Activated CD4-positive, alpha-beta T cell treated with anti-CD3 and anti-CD28 coated beads, Interleukin-2, amount 50 U/mL, for 24 hours (primary cell): Measurements from ENCODE around the gene CAMK2N1.
"Not testable (repeated sequence)": the region's sequence is repeated elsewhere in the genome, so short reads cannot be mapped to it uniquely, and the experiment has no call there.

ENCODE experiments used
- DNase-seq, 2 donors: peaks; one replicate each; pipeline ENCODE4 v3.0.0-alpha.2; 2020; ENCODE audit warnings: low read depth in 1 of 2, low spot score in 1 of 2

CAMK2N1 gene

DNA sequence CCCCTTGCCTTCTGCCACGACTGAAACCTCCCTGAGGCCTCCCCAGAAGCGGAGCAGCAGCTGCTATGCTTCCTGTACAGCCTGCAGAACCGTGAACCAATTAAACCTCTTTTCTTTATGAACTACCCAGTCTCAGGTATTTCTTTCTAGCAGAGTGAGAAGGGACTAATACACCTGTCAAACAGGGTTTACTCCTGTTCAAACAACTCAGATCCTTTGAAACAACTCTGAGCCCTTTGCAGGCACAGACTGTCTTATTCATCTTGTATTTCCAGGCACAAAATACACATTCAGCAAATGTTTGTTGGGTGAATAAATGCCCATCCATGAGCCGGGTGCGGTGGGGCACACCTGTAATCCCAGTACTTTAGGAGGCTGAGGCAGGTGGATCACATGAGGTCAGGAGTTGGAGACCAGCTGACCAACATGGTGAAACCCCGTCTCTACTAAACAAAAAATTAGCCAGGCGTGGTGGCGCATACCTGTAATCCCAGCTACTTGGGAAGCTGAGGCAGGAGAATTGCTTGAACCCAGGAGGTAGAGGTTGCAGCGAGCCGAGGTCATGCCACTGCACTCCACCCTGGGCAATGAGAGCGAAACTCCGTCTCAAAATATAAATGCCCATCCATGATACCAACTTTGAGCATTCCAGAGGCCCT, 10.8 kb upstream of the CAMK2N1 start:
- not testable (repeated sequence) for DNase-seq

DNA sequence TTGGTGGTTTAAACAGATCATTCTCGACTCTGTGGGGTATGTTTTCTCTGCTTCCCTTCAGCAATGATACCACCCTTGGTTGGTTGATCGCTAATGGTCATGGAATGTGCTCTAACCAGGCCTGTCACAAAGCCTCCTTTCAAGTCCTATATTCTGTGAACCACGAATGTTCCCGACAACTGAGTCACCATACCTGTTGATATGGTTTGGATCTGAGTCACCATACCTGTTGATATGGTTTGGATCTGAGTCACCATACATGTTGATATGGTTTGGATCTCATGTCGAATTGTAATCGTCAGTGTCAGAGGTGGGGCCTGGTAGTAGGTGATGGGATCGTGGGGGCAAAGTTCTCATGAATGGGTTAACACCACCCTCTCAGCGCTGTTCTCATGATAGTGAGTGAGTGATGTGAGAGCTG, 10.2 kb upstream of the CAMK2N1 start:
- DNase-seq = peak in 1 of 2 donors; percentile 38

DNA sequence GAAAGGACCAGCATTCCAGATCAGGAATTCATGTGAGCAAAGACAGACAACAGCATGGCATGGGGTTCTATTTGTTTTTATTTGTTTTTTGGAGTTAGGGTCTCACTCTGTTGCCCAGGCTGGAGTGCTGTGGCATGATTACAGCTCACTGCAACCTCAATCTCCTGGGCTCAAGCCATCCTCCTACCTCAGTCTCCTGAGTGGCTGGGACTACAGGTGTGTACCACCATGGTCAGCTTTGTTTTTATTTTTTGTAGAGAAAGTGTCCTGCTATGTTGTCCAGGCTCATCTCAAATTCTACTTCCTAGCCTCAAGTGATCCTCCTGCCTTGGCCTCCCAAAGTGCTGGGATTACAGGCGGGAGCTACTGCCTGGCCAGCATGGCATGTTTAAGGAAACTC, 9.7 kb upstream of the CAMK2N1 start:
- DNase-seq = no peak

DNA sequence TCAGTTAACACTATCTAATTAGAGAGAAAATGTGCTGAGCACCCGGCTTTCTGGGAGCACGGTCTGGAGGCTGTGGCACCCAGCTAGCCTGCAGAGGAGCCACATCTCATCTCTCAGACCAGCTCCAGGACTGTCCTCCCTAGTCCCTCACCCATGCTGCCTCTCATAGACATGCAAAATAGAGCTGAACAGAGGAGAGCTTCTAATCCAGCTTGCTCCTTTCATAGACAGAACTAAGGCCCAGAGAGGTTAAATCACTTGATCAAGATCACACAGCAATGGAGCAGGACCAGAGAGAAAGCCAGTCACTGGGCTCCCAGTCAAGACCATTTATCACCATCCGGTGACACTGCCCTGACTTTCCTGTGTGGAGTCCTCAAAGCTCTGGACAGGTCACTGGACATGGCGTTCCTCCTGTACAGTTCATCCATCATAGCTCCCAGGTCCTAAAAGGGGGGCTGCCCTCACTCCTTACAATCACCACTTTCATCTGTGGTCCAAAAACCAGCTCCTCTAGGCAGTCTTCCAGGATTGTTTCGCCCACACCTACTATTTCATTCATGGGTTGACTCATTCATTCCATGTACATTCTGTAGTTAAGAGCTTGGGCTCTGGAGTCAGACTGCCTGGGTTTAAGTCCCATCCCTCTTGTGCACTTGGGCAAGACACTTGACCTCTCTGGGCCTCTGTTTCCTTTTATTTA, 8.8 kb upstream of the CAMK2N1 start:
- DNase-seq = no peak

DNA sequence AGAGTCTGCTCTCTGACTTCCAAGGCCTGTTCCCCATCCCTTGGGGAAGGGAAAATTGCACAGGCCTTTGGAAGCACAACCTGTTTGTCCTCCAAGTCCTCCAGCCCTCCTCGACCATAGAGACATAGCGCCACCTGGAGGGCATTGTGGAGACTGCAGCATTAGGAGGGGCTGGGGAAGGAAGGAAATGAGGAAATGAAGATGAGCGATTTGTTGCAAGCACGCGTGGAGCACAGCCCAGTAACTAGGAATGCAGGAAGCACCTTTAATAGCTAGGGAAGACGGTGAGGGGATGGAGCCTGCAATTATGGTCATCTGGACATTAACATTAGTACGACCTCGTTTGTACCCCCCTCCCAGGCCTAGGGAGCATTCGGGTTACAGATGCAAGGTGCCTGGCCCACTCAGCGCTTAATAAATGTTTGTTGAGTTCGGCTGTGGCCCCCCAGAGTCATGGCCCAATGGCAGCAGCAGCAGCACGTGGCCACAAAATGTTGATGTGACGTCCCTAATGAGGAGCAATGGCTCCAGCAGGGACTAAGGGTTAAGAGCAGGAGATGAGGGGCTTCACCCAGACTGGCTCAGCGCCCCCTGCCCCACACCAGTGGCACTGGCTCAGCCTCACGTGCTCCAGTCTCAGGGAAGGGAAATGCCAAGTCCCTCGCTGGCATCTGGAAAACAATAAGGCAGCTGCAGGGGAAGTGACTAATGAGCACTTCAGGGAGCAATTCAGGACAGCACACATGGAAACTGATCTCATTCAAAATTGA, 8.0 kb upstream of the CAMK2N1 start:
- DNase-seq = peak; percentile 75 to 85

DNA sequence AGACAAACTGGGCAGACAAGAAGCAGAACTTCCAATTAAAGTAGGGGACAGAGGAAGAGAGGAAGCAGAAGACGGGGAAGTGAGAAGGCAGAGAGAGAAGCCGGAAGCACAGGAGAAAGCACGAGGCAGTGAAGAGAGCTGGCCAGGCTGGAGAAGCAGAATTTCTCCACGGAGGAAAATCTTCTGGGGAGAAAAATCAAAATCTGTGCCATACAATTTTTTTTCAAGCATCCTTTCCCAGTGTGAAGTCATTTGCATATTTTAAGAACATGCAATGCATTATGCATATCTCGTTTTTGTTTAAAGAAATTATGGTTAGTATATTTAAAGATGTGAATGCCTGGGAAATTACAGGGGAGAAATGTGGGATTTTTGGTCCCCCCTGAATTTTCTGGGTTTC, 7.3 kb upstream of the CAMK2N1 start:
- no peak for DNase-seq

DNA sequence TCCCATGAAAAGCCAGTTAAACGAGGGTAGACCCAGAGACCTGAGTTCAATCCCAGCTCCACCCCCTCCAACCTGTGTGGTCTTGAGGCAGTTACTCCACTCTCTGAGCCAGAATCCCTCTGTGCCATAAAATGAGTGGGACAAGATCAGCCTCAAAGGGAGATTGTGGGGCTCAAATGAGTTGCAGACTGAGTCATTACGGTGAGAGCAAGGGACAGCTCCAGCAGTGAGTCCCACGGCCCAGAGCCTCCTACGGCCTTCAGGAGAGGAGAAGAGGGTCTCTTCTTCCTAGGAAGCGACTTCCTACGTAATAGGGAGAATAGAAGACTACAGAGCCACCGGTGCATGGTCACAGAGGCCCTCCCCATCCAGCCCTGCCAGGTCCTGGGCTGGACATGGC, 6.7 kb upstream of the CAMK2N1 start:
- no peak for DNase-seq

DNA sequence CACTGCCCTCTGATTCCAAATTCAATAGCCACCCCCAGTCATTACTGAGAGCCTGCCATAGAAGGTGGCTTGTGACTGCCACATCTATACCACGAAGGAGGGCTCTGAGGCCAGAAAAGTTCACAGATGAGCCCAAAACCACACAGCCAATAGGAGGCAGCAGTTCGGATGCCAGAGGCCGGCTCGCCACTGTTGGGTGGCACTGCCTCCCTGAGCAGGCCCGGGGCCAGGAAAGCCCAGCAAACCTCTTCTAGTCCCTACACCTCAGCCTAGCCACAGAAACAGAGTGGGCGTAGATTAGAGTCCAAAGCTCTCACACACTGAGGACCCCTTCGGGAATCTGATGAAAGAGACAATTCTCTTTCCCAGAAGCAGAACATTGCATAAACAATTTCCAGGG, 5.9 kb upstream of the CAMK2N1 start:
- DNase-seq = no peak

DNA sequence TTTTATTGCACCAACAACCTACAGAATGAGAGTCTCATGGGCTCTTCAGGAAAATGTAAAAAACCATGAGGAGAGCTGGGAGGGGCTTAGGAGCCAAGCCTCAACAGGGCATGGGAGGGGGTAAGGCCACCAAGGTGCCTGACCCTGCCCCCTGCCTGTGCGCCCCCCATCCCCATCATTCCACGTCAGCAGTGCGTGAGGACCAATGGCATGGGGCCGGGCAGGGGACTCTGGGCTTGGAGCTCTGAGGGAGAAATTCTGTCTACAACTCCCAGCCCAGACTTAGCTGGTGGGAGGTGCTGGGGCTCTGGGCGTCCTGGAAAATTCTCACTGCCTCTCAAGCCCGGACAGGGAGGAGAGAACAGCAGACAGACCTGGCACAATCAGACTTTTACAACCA, 5.2 kb upstream of the CAMK2N1 start:
- no peak for DNase-seq

DNA sequence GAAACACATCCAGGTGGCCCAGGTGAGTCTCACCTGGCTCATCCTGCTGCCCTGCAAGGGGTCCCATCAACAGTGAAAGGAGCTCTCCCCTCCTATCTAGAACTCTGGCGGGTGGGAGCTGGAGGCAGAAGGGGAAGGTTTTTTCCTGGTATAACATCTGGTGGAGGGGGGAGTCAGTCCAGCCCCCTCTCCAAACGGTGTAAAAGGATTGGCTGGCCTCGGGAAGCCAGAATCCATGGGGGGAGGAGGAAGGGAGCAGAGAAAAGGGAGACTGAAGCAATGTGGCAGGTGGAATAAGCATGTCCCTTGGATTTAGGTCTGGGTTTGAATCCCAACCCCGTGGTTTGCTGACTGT, 1.2 kb upstream of the CAMK2N1 start:
- no peak for DNase-seq

DNA sequence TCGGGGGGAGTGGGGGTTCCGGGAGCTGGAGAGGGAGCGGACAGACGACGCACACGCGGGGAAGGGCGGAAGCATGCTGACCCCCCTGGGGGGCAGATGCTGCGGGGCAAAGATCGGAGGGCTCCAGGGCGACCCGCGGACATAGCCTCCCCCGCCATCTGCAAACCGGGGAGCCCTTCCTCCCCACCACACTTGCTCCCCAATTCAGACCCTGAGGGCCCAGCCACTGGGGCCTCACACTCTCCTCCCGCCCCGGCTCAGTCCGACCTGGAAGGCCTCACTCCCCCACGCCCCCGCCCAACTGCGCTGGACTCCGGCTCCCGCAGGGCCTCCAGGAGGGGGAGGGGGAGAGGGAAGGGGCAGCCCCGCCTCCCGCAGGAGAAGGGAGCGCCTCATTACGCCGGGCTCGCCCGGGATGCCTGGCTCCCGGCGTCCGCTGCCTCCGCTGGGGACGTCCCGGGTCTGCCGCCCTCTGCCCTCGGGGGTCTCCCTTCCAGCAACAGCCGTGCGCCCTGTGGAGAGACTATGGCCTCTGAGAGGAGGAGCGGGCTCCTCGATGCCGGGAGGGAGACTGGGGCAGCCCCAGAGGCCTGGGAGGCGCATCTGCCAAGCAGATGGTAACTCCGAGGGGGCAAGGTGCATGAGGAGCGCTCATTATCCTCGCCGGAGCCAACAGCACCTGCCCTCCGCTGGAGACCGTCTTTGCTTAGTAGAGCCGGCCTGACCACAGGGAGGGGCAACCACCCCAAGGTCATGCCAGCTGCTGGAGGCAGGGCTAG, 636 bp upstream of the CAMK2N1 start:
- no peak for DNase-seq

DNA sequence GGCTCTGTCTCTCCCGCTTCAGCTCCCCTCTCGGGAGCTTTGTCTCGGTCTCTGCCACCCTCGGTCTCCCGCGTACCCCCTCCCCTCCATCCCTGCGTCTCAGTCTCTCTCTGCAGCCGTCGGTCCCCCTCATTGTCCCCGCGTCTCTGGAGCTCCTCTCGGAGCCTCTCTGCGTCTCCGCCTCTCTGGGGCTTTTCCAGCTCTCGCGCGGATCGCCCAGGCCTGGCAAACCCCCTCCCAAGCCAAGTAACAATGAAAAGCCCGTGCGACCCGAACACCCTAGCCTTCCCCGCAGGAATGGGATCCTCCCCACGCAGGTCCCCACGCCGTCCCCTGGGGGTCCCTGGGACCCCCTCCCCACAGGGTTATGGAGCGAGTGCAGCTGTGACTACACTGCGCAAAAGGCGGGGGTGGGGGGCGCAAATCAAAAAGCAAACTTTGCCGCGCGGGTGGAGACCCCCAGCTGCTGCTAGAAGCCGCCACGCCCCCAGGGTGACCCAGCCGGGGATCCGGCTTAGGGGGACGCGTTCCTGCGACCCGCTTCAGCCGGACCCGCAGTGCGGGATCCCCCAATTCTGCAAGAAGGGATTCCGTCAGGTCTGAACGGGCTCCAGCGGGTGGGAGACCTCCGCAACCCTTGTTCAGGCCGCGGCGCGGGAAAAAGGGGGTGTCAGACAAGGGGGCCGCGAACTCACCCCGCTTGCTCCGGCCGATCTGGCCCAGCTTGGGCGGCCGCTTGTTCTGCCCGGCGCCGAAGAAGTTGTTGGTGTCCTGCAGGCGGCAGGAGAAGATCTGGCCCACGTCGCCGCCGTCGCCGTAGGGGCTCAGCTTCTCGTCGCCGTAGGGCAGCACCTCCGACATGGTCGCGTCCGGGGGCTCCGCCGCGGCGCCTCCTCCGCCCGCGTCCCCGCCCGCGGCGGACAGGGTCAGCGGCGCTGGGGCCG, 1.2 kb downstream of the CAMK2N1 start:
- DNase-seq = no peak

DNA sequence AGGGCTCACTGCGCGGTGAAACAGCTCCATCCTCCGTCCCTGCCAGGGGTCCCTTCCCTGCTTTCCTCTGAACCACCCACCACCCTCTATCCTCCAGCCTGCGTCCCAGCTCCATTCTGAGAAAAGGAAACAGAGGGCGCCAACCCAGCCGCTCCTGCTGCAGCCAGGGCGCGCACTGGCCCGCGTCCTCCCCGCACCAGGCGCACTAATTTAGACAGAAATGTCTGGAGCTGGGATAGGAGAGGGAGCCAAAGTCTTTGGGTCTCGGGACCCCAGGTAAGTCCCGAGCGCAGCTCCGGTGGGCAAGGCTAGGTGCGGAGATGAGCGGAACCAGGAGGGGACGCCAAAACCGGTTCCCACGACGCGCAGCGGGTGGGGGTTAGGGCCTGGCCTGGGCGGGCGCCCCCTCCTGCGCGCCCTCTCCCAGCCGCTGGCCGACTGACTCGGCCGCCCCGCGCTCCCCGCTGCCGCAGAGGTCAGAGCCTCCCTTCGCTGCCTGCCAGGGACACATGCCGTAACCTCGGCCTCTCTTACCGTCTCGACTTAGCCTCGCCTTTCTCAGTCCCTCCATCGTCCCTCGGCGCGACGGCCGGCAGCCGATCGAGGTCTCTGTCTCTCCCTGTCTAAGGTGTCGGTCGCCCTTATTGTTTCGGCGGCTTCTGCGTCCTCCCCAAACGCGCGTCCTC, 2.0 kb downstream of the CAMK2N1 start:
- DNase-seq = no peak

DNA sequence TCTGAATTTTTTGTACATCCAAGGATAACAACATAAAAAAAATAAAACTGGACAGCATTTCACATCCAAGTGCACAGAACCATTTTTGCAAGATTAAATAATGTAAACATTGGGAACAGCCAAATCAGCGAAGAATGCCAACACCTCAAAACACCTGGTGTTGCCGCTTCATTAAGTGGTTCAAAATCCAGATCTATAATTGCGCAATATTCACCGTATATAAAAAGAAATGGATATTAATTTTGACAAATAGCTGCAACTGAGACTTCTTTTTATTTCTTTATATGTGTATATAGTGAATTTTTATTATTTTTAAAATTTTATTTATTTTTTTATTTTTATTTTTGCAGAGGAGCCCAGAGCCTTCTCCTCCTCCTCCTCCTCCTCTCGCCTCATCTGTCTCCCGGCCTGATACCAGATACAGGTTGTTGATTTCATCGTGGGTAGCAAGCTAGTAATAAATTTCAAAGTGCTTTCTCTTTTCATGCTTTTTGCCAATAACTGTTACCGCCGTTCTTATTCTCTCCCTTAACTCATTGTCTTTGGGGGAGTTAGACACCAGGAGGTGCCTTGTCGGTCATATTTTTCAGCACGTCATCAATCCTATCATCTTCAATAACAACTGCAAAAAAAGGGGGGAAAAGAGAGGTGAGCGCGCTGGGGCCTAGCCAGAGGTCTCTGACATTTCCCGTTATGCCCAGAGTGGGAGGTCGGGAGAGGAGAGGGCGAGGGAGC, 2.7 kb downstream of the CAMK2N1 start:
- no peak for DNase-seq

DNA sequence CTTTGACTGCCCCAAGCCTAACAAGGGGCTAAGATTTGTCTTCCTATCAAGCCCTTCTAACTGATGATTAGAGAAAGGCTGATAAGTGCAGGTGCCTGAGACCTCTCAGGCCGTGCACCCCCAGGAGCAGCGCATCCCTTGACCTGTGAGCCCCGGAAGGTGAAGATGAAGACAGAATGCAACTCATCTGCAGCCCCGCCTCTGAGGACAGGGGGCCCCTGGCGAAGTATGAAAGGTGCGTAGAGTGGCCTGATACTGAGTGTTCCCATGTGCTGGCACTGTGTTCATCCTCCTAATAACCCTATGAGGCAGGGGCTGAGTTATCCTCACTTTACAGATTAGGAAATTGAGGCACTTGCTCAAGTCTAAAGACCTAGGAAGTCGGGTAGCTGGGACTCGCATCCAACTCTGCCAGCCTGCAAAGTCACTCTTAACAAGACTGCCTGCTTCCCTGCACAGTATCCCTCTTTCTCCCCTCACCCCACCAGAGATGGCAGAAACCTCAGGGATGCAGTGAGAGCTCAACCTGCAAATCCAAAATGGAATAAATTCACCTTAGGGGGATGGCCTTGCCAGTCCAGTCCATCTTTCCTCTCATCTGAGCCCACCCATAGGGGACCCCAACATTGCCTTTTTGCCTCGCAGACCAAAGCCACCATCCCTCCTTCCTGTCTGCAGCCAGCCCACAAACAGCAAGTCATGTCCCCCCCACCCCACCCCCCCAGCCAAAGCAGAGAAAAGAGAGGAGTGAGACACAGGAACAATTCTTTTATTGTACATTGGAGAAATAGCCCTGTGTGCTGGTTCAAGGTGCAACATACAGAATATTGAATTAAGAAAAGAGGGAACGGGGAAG, 4.1 kb downstream of the CAMK2N1 start:
- no peak for DNase-seq

DNA sequence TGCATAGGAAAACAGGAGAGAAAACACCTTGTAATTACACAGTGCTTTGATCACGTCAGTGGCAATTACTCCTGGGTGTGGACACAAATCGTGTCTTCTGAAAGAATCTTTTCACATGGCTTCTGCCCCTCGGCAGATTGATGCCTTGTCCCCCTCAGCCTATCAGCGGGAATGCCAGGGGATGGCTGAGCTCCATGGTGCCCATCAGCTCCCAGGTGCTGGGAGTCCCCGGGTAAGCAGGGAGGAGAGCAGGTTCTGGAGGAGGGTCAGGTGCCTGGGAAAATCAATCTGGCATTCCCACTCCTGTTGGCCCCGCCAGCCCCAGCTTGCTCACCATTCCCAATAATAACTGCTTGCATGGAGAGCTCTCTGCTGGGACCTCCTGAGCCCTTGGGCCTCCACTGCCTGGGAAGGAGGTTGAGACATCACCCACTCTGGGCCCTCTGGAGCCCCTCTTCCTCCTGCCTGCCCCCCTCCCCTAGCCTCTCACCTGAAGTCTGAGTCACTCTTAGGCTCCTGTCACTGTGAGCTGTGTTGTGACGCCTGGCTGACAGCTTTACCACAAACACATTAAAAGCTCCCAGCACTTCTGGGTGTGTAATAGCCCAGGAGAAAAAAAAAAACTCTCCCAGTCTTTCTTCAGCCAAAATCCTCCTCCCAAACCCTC, 4.9 kb downstream of the CAMK2N1 start:
- no peak for DNase-seq

DNA sequence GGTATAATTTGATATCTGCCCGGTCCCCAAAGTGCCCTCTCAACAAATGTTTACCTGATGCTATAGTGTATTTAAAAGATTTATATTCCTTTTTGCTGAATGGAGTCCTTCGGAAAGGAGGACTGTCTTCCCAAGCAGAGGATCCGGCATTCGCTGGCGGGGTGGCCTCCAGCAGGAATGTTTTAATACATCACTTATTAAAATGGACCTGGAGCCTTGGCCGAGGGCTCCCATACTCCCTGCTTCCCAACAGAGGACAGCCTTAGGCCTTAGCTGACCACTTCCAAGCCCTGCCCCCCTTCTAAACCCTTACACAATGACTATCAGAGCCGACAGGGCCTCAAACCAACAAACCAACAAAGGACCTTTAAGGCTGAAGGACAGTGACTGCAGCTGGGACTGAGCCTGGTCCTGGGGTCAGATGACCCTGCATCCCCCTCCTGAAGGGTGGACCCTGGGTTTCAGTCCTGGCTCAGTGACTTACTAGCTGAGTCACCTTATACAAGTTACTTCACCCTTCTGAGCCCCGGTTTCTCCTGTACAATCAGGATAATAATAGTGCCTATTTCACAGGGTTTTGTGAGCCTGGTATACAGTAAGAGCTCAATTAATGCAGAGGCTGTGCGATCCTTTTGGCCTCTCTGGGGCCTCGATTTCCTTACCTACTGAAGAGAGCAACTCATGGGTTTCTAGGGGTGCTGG, 5.6 kb downstream of the CAMK2N1 start:
- DNase-seq = no peak
